ENCODE data around the gene GPS2.

DNA sequence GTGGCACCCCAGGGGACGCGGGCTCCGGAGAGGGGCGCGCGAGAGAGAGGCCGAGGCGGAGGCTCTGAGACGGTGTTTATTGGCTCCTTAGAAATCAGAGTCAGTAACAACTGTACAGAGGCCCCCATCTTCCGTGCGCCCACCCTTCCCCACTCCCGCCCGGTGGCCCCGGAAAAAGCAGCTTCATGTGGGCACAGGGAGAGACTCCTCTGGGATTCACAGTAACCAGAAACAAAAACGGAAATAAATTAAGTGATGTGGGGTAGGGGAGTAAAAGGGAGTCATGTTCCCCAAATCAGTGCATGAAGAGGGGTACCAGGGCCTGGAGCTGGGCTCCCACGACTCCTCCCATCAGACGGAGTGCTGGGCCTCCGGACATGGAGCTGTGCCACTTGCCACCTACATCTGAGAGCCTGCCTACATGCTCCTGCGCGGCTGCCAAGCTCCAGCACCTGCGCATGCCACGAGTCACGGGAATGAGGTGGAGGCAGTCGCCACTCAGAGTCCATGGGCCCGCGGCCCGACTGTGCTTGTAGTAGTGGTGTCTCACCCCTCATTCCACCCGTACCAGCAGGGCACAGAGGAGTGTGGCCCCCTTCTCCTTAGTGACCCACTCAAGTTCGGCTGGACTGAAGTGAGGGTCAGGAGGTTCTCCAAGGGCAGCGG, 543 bp upstream of the GPS2 start:
- TF ChIP-seq GATA2 (IDR thresholded peaks at IDR 0.05; ENCODE audit: low read depth, low read length) (no peak), GATA3 (IDR thresholded peaks at IDR 0.05; ENCODE audit: low read depth, low read length) (no peak)
